HS-5 (cell line): ENCODE data around the gene UNC5B.

Experiments
- DNase-seq: peaks from one replicate; pipeline ENCODE4 v3.0.0-alpha.2; 2012; ENCODE audit warnings: low read depth

The UNC5B gene

GRCh38 chr10:71223347-71224058 lies 11.1 kb downstream of the UNC5B start:
- DNase-seq: no peak

DNA sequence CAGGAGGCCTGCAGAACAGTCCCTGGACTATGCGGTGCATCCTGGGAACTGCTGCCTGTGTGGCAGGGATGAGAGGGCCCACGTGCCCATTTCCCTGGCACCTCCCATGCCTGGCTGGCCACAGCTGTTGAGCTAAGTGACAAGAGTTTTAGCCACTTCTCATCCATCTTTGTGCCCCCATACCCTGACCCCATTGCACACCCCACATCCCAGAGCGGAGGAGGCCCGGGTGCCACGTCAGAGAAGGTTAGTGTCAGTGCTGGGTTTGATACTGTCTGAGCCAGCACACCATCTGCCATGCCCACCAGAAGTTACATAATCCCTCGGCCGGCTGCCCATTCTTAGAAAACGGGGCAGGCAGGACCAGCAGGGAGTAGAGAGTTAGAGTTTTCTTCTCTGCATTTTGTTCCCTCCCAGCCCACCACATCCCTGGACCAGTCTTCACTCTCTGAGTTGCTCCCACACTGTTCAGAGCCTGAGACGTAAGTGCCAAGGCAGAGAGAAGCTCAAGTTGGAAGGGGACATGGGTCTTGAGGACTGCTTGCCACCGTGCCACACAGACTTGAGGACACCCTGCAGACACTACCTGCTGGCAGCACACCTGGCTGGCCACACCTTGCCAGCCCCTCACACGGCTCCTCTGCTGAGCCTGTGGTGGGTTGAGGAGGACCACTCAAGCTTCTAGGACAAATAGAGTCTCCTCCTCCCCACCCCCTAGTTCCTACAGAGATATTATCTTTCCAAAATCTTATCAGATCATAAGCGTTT lies 13.1 kb downstream of the UNC5B start:
- DNase-seq: no peak

- DNase-seq: no peak
Measured at GRCh38 chr10:71228875-71229675, 16.7 kb downstream of the UNC5B start.

DNA sequence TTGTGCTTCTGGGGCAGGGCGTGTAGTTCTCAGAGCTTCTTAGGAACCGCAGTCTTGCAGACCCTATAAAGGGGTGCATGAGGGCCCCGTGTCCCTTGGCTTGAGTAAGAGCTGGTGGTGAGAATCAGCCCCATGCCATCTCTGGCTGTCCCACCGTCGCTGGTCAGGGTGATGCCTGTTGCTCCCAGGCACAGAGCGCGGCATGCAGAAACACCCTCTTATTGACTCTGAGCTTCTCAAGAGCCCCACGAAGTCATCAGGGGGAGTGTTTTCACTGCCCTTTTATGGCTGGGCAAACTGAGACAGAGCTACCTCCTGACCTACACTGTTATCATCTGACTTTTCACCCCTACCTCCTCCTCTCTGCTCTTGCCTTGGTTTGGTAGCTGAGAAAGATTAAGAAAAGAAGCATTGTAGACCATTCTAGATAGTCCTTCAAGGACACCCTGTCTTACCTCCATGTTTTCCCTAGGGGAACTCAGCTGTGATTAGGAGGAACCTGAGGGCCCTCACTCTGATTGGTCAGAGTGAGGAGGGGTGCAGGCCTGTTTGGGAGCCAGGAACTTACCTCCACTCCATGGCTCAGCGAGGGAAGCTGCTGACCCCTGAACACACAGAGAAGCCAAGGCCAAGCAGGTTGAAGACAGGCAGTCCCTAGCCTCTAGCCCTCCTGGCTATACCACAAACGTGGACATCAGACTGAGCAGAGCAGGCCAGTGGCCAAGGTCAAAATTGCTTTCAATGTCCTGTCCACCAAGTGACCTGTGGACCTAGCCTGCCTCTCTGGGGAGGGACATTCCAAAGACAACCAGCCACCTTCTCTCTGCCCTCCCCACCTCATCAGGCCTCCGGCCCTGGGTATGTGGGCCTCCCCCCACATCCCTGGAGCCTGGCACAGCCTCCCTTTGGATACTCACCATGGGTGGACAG lies 17.6 kb downstream of the UNC5B start:
- no peak for DNase-seq

- no peak for DNase-seq
Measured at GRCh38 chr10:71230656-71231025, 18.3 kb downstream of the UNC5B start.

- no peak for DNase-seq
Measured at GRCh38 chr10:71231206-71231605, 18.8 kb downstream of the UNC5B start.

- no peak for DNase-seq
Measured at GRCh38 chr10:71232089-71232998, 20.0 kb downstream of the UNC5B start.

DNA sequence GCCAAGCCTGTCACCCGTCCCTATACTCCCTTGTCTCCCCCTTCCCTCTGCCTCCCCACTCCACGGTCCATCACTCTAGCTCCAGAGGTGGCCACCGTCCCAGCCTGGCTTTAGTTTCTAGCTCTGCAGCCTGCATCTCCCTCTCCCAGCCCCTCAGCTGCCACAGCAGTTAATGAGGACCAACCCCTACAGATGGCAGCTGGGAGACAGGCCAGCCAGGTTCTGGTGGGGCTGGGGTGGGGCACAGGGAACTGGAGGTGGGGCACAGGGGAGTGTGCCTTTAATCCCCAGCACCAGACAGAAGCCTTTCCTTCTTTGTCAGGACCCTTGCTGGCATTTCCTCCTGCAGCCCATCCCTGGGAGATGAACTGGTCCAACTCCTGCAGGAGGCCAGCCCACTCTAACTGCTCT lies 21.1 kb downstream of the UNC5B start:
- DNase-seq: no peak

DNA sequence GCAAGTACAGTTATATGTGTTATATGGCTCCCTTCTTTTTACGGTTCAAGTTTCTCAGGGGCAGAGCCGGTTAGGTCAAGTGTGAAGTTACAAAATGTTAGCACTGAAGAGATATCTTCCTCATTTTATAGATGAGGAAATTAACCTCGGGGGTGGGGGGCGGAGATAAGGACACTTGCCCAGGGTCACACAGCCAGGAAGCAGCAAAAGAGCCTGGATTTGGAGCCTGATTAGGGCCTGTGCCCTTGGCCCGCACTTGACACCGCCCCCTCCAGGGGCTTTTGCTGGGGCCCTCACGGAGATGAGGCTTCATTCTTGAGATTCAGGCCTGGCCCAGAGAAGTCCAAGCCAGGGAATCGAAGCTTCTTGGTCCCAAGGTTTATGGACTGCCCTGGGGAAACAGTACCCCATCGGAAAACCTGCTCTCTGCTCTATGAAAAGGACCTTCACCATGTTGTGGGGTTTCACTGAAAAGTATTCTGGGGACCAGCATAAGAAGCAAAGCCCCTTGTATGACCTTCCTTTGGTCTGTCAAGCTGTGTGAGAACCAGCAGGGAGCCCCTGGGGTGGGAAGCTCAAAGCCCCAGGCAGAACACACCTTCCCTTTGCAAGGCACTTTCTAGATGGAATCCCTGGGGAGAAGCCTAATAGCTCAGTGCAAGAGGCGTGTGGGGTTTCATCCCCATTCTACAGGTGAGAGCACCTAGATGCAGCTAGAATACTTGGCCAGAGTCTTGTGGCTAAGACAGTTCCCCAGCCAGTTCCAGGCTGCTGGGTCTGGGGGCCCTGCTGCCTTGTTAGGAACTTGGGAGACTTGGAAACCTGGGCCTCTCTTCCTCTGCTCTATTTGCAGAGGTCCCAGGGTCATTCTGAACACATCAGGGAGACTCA lies 21.9 kb downstream of the UNC5B start:
- DNase-seq: no peak

DNA sequence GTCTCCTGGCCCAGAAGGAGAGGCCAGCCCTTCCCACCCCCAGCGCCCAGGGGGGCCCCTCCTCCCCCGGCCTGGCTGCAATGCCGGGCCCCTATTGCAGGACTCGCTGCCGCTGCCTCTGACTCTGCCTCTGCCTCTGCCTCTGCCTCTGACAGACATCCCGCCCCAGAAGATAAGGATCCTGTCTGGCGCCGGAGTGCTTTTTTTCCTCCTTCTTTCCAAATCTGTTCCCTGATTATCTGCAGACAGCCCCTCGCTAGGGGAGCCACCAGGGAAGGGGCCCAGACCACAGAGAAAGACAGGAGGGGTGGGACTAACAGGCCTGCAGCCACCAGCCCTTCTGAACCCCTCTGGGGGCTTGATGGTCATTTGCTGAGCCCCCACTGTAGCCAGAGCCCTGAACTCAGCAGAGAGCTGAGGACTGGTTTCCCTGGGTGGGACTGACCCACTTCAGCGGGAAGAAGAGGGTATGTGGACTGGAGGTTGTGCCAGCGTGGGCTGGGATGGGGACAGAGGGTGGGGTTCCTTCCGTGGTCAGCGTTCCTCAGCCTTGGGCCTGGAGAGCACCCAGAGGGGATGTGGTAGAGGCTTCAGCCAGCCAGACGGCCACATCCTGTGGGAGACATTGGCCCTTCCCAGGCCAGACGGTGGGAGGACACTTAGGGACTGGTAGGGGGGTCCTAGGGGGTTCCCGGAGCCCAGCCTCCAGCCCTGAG lies 22.8 kb downstream of the UNC5B start:
- no peak for DNase-seq

DNA sequence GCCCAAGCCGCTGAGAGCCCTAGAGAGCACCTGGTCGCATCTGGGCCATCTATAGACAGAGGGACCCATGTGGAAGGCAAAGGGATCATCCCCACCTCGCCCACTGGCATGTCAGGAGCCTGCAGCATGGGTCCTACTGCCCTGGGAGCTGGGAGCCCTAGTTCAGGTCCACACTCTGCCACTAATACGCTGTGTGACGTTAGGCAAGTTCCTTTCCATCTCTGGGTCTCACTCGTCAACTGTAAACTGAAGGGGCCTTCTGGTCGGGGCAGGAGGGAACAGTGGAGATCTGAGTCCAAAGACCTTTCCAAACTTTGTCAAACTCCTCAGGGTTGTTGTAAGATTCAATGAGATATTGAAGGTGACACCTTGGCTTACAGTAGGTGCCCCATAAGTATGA lies 23.4 kb downstream of the UNC5B start:
- no peak for DNase-seq

- no peak for DNase-seq
Measured at GRCh38 chr10:71236286-71236685, 23.9 kb downstream of the UNC5B start.

DNA sequence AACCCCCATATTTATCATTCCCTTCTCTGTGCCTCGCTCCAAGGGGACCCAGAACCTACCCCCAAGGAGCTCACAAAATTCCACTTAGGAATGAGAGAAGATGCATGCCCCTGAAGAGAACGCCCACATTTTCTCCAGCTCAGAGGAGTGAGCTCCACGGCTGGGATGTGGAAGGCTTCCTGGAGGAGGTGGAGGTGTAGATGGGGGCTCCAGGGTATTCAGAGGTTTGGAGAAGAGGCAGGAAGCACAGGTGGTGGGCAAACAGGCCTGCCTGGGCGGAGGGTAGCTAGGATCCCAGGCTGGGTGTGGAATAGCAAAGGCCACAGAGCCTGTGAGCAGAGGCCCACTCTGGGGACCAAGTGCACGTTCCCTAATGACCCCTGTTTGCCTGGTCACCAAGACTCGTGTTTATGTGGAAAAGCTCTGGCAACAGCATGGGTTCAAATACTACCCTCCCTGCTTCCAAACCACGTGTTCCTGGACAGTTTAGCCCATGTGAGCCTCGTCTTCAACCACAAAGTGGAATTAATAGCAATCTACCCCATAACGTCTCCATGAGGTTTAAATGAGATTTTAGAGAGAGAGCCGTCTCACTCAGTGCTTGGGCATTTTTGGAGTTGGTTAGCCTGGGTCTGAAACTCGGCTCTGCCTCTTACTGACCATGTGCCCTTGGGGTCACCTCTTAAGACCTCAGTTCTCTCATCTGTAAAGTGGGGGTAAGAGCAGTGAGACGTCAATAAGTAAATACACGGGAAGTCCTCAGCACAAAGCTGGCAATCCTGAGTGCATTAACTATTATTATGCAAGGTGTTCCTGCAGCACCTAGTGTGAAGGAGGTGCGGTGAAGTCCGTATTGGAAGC lies 24.7 kb downstream of the UNC5B start:
- no peak for DNase-seq

GRCh38 chr10:71237843-71238623 lies 25.7 kb downstream of the UNC5B start:
- no peak for DNase-seq

DNA sequence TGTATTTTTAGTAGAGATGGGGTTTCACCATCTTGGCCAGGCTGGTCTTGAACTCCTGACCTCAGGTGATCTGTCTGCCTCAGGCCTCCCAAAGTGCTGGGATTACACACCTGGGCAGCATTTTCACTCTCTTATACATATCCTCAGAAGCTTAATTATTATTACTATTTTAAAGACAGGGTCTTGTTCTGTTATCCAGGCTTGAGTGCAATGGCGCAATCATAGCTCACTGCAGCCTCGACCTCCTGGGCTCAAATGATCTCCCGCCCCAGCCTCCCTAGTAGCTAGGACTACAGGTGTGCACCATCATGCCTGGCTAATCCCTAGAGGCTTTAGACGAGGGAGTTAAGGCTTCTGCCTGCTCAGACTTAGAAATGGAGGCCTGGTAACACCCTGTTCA lies 26.3 kb downstream of the UNC5B start:
- no peak for DNase-seq

DNA sequence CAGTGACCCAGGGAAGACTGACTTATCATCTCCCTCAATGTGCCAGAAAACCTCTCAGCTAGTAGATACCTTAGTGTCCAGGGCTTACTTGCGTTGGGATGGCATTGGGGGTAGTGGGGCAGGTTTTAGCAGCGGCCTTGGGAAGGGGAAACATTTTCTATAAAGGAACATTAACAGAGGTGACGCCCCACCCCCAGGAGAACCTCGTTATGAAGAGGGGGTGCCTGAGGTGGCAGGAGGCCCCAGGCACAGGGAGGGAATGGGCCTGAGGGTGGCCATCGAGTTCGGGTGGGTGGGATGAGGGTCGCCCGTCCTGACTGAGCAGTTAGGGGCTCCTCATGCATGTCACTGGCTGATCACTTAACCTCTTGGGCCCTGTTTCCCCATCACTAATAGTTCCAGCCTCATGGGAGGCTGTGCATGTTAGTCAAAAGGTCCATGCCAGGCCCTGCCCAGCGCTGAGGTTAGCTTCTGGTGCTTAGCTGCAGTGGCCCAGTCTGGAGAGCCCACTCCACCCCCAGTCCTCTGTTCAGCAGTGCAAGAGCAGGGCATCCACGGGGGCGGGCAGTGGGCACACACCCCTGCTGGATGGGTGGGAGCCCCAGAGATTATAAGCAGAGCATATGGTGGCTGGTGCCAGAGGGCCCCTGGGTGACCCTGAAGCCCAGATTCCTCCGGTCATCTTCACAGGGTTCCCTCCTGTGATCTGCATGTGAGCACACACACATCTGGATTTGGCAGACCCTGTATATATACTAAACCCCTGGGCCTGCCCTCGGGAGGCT lies 27.0 kb downstream of the UNC5B start:
- no peak for DNase-seq
